Dorsolateral prefrontal cortex (tissue), 118 donors: ENCODE measurements around the gene PDS5B. TPM values are rescaled to one million over a fixed set of nuclear protein-coding genes. Genes with fewer than 3 reads are reported as not detected.

ENCODE experiments used
- total RNA-seq, 120 experiments: library from RNA; stranded (reverse); gene quantifications; one replicate each; pipeline versions ENCODE4 v1.2.3 to v1.2.4, GENCODE V29; 2022

Gene PDS5B
- total RNA-seq, 120 experiments from 2014 or later = 55.6 to 161 (median 108) TPM

Other genes with a start within 250 kb of the PDS5B start
- 10 to 100 TPM; 33.3 to 87.5 (median 55.8) TPM for gene N4BP2L1, start 158.3 kb upstream of the PDS5B start, total RNA-seq
- gene N4BP2L2, start 47.7 kb upstream of the PDS5B start, total RNA-seq = 100 to 1,000 TPM; 137 to 249 (median 191) TPM